ENCODE measurements around the gene GSTT2B.

DNA sequence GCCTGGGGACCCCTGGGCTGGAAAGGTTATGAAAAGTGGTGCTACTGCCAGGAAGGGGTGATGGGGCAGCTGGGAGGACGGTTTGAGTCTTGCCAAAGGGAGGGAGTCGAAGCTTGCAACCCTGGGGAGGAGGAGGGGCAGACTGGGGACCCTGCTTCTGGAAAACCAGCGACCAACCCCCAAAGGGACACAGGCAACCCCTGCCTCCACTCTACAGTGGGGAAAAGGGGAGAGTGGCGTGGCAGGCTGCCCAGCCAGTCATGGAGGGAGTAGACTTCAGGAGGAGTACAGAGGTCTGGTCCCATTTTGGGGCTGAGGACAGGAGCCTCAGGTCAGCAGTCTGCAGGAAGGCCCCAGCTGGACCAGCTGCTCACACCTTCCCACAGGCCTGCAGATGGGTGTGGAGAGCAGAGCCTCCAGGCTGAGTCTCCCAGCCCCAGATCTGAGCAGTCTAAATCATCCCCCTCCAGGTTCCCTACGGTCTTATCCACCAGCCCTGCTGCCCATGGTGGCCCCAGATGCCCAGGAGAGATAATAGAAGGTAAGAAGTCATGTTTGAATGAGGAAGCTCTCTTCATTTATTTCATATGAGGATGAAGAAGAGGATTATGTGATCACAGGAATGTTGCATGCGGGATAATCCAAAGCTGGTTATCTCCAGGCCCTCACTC is 10.0 kb upstream of the GSTT2B start:
- TF ChIP-seq EZH2 (IDR thresholded peaks at IDR 0.05; ENCODE audit: borderline replicate concordance): no peak
- TF ChIP-seq, protein P1, sequence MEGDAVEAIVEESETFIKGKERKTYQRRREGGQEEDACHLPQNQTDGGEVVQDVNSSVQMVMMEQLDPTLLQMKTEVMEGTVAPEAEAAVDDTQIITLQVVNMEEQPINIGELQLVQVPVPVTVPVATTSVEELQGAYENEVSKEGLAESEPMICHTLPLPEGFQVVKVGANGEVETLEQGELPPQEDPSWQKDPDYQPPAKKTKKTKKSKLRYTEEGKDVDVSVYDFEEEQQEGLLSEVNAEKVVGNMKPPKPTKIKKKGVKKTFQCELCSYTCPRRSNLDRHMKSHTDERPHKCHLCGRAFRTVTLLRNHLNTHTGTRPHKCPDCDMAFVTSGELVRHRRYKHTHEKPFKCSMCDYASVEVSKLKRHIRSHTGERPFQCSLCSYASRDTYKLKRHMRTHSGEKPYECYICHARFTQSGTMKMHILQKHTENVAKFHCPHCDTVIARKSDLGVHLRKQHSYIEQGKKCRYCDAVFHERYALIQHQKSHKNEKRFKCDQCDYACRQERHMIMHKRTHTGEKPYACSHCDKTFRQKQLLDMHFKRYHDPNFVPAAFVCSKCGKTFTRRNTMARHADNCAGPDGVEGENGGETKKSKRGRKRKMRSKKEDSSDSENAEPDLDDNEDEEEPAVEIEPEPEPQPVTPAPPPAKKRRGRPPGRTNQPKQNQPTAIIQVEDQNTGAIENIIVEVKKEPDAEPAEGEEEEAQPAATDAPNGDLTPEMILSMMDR (IDR thresholded peaks at IDR 0.05; ENCODE audit: poor library complexity): no peak

All from hepatocyte (in vitro differentiated cells).